ENCODE results near the gene NARS2. TPM values are rescaled to one million over a fixed set of nuclear protein-coding genes. Genes with fewer than 3 reads are reported as not detected.

Gene NARS2
- total and polyA plus RNA-seq, 9 of the 15 experiments (the other 6 are each of a cell fraction or from before 2014, with no cell fraction given): 26.8 to 48.0 (median 34.2) TPM

DNA sequence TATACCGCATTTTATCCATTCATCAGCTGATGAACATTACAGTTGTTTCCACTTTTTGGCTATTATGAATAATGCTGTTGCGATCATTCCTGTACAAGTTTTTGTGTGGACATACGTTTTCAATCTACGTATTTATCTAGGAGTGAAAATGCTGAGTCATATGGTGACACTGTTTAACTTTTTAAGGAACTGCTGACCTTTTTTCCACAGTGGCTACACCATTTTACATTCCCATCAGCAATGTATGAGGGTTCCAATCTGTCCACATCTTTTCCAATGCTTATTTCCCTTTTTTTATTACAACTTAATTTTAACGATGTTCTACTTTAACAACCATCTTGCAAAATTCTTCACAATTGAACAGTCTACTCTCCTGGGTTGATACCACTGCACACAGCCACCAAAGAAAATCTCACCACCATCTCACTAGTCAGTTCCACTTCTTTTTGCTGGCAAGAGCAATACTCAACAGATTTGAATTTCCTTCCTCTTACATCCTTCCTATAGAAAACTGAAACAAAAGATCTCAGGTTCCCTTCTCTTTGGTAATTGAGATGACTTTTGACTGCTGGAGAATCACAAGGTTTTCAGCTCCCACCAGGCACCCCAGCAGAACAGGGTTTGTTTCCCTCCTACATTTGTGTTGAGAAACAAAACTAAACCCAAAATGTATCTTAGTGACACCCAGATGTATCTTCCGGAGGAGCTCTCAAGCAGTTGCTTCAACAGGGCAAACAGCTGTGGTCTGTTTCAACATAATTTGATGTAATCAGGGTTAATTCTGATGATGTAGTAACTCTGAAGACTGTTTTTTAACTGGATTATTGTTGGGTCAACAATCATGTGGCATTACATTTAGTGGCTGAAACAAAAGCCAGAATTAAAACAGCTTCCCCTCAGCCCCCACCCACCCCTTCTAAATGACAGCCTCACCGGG, 150.1 kb downstream of the NARS2 start (continued):
- peak; percentile 39; the same call in 1 of the 2 replicates for TF ChIP-seq IRF9 (tag; IDR thresholded peaks at IDR 0.05)
- no peak for TF ChIP-seq CBX1 (IDR thresholded peaks at IDR 0.05; ENCODE audit: low read depth)
- TF ChIP-seq MGA (IDR thresholded peaks at IDR 0.05): 0 out of 2 replicates have a peak, but pooled peaks have one; percentile 10
- TF ChIP-seq CEBPB (tag; IDR thresholded peaks at IDR 0.05): peak; percentile 79
- TF ChIP-seq CREB3 (tag; conservative IDR thresholded peaks at IDR 0.05; ENCODE audit: low read depth): 0 out of 2 replicates have a peak, but pooled peaks have one; percentile 58
- TF ChIP-seq TCFL5 (CRISPR knock-in tag; conservative IDR thresholded peaks at IDR 0.05): no peak
- no peak for TF ChIP-seq ZNF561 (CRISPR knock-in tag; conservative IDR thresholded peaks at IDR 0.05)

All from K562 (cell line).